HepG2 (cell line): ENCODE measurements around the gene CR2.

Experiments
- KDM5A ChIP-seq: fragments of 200-600 bp; sonication (generic); IDR thresholded peaks from 2 replicates; pipeline ENCODE4 v1.7.0; 2018; ENCODE audit warnings: antibody characterized with exemption, mild to moderate bottlenecking, low read length, borderline replicate concordance
- TAF15 ChIP-seq: fragments of 200-400 bp; formaldehyde crosslinking; IDR thresholded peaks from one replicate; pipeline ENCODE4 v1.6.1; 2018; ENCODE audit warnings: mild to moderate bottlenecking, low read depth, low read length; ENCODE audit not compliant: poor library complexity, severe bottlenecking
- TF ChIP-seq, protein P1 (sequence below): sonication (generic); formaldehyde crosslinking; IDR thresholded peaks from 2 replicates; pipeline ENCODE4 v1.5.0; 2020; ENCODE audit warnings: mild to moderate bottlenecking, missing genetic modification reagents, moderate library complexity

DNA sequence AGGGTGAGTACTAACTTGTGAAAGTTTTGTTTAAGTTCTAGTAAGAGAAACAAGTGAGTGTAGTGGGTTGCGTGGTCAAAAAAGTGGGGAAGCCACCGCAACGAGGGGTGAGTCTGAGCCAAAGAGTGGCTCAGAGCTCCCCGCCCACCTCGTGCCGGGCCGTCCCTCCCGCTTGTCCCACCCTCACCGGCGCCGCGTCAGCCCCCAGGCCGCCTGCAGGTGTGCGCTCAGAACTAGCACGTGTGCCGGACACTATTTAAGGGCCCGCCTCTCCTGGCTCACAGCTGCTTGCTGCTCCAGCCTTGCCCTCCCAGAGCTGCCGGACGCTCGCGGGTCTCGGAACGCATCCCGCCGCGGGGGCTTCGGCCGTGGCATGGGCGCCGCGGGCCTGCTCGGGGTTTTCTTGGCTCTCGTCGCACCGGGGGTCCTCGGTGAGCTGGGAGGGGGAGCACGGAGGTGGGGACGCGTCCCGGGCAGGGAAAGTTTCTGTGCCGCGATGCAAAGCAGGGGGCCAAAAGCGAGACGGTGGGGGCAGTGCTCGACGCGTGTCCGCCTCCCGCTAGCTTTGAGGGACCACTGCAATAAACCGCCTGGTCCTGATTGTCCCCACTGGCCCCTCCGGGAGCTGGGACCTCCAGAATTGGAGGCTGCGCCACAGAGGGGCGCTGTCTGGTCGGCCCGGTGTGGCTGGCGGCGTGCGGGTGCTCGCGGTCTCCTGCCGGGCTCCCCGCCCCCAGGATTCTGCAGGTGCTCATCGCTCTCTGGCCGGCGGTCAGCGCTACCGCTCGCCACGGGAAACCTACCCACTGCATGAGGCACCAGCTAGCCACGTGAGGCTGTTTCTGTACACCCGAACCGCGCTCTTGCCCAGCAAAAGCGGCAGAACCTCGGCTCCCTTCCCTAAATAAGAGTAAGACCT lies at the start of gene CR2:
- TF ChIP-seq TAF15 (no peak), KDM5A (no peak)
- TF ChIP-seq, protein P1, sequence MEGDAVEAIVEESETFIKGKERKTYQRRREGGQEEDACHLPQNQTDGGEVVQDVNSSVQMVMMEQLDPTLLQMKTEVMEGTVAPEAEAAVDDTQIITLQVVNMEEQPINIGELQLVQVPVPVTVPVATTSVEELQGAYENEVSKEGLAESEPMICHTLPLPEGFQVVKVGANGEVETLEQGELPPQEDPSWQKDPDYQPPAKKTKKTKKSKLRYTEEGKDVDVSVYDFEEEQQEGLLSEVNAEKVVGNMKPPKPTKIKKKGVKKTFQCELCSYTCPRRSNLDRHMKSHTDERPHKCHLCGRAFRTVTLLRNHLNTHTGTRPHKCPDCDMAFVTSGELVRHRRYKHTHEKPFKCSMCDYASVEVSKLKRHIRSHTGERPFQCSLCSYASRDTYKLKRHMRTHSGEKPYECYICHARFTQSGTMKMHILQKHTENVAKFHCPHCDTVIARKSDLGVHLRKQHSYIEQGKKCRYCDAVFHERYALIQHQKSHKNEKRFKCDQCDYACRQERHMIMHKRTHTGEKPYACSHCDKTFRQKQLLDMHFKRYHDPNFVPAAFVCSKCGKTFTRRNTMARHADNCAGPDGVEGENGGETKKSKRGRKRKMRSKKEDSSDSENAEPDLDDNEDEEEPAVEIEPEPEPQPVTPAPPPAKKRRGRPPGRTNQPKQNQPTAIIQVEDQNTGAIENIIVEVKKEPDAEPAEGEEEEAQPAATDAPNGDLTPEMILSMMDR (CRISPR knock-in tag): peak; percentile 51
